Stimulated activated CD4-positive, alpha-beta T cell treated with anti-CD3 and anti-CD28 coated beads, Interleukin-4, amount 100 ng/mL, for 4 hours (primary cell): Measurements from ENCODE around the gene ZC3H14.

Experiments used
- DNase-seq, 2 experiments: peaks; one replicate each; pipeline ENCODE4 v3.0.0-alpha.2; 2020

Gene ZC3H14

GRCh38 chr14:88551980-88552431, 10.8 kb upstream of the ZC3H14 start:
- peak in 1 of 2 experiments; percentile 5 for DNase-seq

- no peak for DNase-seq
These were observed 10.0 kb upstream of the ZC3H14 start for GRCh38 chr14:88552876-88553275.

DNA sequence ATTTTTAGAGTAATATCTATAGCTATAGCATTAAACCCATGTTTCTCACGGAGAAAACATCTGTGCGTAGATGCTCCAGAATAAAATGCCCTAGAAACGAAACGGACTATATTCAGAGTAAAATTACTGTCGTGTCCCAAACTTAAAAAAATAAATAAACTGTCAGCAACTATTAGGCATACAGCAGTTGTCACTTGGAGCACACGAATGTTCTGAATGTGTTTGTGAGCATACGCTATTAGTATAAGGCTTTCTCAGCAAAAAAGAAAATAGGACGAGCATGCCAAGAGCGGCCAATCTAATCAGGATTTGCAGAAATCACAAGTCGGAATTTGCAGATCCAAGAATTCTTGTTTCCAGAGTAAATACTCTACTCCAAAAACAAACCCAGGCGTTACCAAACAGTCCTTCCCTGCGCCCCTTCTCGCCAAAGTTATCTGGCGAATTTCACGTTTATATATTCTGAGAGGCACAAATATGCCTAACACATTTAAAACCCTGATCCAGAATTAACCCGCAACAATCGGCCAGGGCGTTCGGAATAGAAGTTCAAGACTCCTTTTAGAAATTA, 8.9 kb upstream of the ZC3H14 start:
- DNase-seq: no peak

- peak in 1 of 2 experiments; percentile 7 for DNase-seq
These were observed 8.2 kb upstream of the ZC3H14 start, which contains the start of gene PTPN21 for GRCh38 chr14:88554457-88555286. Gene PTPN21 (minus strand): TSS chr14:88555007. CDS start chr14:88550417, 4,590 bp downstream.

- DNase-seq: no peak
These were observed 6.3 kb upstream of the ZC3H14 start for GRCh38 chr14:88556581-88556980.

GRCh38 chr14:88559852-88560251, 3.0 kb upstream of the ZC3H14 start:
- no peak for DNase-seq

DNA sequence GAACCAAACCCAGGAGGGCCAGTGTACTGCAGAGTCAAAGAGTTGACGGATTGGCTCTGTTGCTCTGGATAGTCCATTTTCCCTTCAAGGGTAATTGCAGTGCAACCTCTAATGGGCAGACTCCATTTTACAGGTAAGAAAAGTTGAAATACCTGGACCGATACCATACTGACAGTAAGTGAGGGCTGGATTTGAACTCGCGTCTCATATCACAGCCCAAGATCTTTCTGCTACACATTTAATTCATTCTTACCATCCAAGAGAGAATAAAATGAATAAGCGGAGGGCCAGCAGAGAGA, 356 bp upstream of the ZC3H14 start:
- no peak for DNase-seq

DNA sequence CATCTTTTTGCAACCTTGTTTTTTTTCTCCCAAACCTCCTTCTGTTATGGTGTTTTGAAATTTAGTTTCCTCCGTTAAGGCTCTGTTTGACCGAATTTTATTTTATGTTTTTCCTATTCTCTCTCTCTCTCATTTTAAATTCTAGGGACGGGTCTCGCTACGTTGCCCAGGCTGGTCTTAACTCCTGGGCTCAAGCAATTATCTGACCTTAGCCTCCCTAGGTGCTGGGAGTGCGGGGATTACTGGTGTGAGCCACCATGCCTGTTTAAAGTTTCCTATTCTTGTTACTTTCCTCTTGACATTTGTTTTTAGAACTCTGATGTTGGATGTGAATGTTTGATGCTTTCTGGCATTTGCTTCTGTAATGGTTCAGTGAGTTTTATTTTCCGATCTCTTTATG, 1.0 kb downstream of the ZC3H14 start:
- no peak for DNase-seq

DNA sequence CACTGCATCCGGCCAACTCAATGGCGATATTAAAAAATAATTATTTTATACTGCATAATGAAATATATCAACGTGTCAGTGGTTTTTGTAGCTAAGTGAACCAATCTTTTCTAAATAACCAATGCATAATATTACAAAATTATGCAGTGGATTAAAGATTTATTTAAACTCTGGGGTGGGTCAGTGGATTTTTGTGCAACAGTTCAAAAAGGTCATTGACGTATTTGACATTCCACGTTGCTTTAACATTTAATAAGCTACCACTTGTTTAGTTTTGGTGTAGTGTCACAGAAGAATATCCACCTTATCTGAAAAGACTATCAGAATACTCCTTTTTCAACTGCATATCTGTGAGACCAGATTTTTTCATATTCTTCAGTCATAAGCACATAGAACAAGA, 2.6 kb downstream of the ZC3H14 start:
- no peak for DNase-seq

DNA sequence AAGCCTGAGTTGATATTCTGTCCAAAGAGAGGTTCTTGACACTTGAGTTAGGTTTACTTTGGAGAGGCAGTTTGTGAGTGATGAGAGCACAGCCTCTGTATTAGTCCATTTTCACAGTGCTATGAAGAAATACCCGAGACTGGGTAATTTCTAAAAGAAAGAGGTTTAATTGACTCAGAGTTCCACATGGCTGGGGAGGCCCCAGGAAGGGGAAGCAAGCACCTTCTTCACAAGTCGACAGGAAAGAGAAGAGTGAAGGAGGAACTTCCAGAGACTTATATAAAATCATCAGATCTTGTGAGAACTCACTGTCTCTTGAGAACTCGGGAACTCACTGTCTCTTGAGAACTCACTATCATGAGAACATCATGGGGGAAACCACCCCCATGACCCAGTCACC, 5.4 kb downstream of the ZC3H14 start:
- no peak for DNase-seq

DNA sequence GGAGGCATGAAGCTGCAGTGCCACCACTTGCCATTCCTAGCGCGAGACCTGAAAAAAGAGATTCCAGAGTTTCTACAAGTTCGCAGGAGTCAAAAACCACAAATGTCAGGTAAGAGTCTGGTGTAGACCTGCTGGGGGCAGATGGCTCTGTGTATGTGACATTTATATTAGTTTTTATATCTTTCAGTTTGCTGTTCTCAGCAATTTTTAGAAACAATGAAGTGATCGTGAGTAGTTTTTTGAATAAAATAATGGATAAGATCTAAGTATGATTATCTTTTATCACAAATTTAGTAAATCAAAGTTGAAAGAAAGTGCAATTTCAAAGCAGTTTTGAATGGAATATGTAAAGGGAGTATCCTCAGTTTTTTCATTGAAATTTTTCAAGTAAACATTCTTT, 9.3 kb downstream of the ZC3H14 start:
- no peak for DNase-seq

- no peak for DNase-seq
These were observed 13.4 kb downstream of the ZC3H14 start for GRCh38 chr14:88576222-88576621.

- no peak for DNase-seq
These were observed 21.6 kb downstream of the ZC3H14 start for GRCh38 chr14:88584451-88584850.

- no peak for DNase-seq
These were observed 25.2 kb downstream of the ZC3H14 start for GRCh38 chr14:88588081-88588480.

DNA sequence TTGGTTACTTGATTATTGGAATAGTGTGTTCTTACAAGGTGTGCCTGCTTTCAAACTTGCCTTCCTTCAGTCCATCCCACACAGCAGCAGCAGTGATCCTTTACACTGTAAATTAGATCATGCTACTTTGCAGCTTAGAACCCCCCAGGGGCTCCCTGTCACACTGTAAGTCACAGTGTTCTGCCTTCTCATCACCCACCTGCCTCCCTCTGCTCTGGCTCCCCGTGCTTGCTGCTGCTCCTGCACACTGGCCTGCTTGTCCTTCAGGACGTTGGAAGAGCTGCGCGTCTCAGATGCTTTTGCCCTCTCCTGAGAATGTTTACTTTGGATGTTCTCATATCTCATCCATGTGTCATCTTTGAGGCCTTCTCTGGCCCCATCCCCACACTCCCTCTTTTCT, 27.3 kb downstream of the ZC3H14 start:
- no peak for DNase-seq

DNA sequence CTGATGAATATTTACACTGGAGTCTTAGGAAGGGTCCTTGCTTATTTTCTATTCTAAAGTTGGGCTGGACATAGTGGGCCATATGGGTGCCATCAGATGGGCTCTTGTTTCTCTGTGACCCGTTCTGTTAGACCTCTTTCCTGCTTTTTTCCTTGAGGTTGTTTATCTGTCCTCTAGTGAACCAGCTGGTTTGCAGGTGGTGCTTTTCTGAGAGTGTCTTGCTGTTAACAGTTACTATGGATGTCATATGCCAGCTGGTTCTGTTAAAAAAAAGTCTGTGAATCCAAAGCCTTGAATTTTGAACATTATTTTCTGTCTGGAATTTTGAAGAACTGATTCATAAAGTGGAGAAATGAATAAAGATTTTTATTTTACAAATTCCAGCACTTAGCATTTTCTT, 29.2 kb downstream of the ZC3H14 start:
- DNase-seq: no peak

DNA sequence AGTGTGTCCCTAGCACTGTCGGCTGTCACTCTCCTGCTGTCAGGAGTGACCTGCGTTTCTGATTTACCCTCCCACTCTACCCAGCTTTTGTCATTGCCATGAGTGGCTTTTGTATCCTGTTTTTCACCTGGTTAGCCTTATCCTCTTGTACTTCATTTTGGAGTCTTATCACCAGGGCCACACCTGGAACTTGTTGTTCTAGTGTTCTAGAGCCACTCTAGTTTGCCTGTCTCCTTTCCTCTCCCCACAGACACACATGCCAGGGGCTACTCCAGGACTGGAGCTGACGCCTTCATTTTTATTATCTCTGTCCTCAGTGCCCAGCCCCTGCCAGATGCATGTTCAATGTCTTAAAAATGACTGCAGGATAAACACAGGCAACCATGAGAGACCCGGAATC, 34.2 kb downstream of the ZC3H14 start:
- no peak for DNase-seq

DNA sequence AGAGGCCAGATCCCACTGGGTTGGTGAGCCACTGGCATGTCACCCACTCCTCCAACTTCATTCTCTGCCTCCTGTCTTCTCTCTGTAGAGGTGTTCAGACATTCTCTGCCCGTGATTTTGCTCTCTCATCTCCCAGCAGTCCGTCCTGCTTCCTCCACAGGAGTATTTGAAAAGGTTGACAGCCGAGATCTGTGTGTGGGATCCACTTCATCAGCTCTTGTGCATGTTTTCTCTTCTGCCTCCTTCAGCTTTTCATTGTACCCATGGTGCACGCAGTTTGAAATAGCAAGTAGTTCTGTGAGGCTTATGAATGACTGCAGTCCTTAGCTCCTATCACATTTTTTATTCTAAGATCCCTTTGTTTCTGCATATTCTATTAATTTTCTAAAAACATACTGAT, 34.8 kb downstream of the ZC3H14 start:
- no peak for DNase-seq

DNA sequence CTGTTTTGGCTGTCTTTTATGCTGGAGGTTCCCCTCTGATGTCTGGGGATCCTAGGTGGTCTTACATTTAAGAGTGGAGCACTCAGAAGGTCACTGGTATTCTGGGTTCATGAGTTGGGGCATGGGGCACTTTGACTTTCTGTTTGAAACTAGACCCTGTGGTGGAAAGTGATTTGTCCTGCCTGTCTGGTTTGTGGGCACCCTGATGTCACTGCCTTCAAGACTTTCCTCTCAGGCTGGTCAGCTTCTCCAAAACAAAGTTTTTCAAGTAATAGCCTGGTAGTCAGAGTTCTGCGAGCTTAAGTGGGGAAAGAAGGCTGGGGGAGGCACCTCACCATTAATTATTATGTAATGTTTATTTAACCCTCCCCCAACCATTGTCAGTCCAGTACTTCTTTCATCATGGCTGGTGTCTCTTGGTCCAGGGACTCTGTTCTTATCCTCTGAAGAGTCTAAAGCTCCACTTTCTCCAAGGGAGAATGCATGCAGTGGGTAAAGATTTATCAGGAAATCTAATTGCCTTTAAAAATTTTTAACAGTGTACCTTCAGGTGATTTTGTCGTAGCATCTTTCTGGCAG, 35.3 kb downstream of the ZC3H14 start:
- no peak for DNase-seq

DNA sequence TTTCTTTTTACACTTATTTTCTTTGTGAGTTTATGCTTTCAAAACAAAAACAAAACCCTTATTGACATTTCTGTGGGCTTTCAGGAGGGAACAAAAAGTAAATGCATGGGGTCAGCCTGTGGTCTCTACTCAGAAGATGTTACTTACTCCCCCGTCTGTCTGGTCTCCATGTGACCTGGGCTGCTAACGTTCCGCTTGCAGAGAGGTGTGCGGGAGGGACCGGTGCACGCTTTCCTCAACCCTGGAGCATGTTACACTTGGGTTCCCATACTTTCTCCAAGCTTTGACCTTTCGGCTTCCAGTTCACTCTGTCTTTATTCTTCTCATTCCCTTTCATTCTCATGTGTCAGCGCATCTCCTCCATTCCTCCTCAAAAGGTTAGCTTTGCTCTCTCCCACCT, 36.5 kb downstream of the ZC3H14 start:
- DNase-seq: no peak

DNA sequence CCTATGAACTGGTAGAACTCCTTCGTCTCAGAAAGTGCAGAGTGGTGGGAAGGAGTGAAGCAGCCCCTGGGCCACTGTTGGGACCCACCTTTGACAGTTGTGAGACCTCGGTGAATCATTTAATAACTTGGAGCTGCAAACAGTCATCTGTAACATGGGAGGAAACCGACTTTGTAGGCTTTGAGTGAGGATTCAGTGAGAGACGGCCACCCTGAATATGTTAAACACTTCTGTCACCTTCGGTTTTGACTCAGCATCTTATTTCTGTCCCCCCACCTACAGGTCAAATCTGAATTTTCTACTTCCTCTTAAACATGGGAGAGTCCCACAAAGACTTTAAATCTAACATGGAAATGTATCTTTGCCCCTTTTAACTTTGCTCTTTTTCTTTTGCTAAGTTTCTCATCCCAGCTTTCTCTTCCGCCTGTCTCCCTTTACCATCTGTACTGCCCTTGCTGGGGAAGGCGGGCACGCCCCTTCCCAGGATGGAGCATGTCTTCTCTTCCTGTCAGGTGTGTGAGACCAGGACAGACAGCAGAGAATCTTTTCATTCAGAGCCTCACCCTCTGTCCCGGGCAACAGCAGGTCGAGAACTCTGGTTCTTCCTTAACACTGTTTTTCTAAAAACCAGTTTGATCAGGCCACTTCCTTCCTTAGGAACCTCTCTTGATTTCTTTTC, 37.1 kb downstream of the ZC3H14 start:
- DNase-seq: peak in 1 of 2 experiments; percentile 5

- DNase-seq: no peak
These were observed 41.4 kb downstream of the ZC3H14 start for GRCh38 chr14:88604212-88604611.

GRCh38 chr14:88605594-88605993, 42.8 kb downstream of the ZC3H14 start:
- no peak for DNase-seq

DNA sequence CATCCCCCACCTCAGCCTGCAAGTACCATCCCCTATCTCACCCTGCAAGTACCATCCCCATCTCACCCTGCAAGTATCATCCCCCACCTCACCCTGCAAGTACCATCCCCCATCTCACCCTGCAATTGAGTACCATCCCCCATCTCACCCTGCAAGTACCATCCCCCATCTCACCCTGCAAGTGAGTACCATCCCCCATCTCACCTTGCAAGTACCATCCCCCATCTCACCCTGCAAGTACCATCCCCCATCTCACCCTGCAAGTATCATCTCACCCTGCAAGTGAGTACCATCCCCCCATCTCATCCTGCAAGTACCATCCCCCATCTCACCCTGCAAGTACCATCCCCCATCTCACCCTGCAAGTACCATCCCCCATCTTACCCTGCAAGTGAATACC, 45.0 kb downstream of the ZC3H14 start:
- DNase-seq: no peak
